GM21526 (cell line): ENCODE results near the gene POU6F2.

ENCODE experiments used
- ATAC-seq: cut with Tn5 transposase; IDR thresholded peaks from one replicate; pipeline ENCODE4 v1.9.1; 2021; ENCODE audit warnings: moderate library complexity; ENCODE audit not compliant: unreplicated experiment, low FRiP score

The POU6F2 gene

GRCh38 chr7:39240864-39241263, 263.2 kb downstream of the POU6F2 start:
- ATAC-seq: no peak

DNA sequence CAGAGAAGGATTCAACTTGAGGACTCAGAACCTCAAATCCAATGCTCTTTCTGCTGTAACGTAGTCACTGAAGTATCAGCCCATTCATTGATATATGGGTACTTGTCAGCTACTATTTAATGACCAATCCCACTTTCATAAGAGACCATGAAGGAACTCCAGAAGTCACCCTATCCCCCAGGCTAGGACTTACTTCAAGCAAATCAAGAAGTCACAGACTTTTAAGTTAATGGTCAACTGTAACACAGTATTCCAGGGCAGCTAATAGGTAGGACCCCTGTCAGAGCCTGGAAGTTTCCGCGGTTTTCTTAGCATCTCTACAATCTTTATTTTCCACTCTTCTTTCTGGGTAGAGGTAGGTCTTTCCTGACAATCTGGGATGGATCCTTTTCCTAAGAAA, 269.9 kb downstream of the POU6F2 start:
- ATAC-seq: no peak

GRCh38 chr7:39248041-39248691, 270.5 kb downstream of the POU6F2 start:
- ATAC-seq: no peak

DNA sequence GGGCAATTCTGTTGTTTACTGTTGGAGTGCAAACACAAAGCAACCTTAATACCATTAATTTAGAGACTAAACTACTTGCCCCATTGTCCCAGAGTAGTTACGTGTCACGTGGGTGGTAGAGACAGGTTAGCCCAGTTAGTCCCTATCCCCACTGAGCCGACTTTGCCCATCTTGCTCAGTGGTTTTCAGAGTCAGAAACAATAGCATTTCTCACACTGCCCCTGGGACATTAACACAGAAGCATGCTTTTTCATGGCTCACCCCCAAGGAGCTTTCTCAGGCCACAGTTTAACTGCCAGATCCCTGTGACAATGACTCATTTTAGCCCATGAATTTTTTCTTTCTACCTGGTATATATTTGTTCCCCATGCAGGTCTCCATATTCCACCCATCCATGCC, 271.0 kb downstream of the POU6F2 start:
- no peak for ATAC-seq

DNA sequence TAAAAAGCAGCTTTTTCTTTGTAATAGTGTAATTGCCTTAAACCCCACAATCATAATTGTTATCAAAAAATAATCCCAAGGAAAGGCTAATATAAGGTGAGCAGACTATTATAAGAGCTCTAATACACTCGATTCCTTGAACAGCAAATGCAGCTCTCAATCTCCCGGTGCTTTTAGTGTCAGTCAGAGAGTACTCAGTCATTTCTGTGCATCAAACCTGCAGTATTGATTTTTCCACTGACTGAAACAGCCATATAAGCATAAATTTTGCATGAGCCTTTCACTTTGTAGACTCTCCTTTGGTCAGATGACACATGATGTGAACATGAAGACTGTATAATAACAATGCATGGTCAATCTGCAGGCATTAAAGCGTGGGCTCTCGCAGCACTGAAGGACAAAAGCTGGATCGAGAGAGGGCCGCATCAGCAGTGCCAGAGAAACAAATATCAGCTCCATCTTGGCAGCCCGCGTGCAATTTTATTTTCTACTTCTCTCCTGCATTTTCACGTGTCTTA, 272.0 kb downstream of the POU6F2 start:
- ATAC-seq: no peak

DNA sequence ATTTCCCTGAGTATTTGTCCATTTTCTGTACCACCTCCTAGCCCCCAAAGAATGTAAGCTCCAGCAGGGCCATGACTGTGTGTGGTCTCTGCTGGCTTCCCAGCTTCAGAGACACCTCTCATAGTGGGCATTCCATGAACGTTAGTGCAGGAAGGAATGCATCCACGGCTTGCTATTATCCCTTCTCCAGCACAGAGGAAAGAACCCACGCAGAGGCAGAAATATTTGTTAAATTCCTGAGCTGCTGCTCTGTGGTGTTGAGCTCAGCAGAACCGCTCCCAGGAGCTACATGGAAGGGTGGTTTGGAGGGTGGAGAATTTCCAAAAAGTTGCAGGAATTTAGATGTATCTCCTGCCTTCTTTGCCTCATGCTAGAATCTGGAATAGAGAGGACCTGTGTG, 275.2 kb downstream of the POU6F2 start:
- no peak for ATAC-seq

DNA sequence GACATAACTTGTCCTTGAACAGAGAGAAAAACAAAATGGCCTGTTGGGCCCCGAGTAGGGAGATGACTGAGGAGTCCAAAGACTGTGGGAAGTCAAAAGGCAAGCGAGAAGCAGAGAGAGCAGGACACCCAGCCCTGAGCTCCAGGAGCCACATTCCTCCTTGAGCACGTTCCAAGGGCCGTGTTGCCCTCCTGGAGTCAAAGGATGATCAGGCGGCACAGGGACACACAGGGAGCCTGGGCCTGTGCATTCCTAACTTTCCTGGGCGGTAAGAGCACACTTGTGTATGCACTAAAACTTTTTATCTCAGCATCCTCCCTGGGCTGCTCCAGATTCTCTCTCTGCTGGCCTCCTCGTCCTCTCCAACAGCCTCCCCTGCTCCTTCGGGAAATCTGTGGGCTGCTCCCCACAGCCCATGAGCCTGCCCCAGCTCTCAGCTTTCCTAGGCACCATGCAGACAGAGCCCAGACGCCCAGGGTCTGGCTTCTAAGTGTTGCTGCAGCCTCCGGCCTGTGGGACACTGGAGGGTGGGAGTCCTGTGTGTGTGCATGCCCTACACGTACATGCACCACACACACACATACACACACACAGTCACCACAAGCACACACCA, 281.8 kb downstream of the POU6F2 start:
- ATAC-seq: no peak

DNA sequence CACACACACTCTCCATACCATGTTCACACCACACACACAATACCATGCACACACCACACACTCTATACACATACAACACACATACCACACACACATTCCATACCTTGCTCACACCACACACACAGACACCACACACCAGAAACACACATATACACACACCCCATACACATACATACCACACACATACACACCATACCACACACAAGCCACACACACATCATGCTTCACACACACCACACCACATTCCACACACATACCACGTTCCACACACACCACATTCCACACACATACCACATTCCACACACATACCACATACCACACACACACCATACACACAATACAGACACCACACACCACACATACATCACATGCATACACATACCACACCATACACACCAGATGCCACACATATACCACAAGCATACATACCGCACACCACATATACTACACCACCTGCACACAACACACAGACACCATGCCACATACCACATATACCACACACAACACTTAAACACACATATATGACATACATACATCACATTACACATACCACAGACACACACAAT, 282.7 kb downstream of the POU6F2 start:
- ATAC-seq: no peak

DNA sequence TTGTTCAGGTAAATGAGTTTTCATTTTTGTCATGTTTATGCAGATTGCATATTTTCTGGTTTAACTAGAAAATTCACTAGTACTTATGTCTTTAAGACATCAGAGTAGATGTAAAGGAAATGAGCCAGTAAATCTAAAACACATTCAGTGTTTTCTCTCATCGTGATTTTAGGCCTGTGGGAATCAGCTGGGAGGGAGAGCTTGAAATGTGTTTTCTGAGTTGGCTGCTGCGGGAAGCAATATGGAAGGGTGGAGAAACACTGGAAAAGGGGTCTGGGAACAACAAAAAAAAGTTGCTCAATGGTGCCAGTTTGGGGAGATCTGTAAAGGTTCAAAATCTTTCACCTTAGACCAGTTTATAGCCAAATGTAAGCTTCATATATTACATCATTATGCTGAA, 284.1 kb downstream of the POU6F2 start:
- ATAC-seq: no peak

DNA sequence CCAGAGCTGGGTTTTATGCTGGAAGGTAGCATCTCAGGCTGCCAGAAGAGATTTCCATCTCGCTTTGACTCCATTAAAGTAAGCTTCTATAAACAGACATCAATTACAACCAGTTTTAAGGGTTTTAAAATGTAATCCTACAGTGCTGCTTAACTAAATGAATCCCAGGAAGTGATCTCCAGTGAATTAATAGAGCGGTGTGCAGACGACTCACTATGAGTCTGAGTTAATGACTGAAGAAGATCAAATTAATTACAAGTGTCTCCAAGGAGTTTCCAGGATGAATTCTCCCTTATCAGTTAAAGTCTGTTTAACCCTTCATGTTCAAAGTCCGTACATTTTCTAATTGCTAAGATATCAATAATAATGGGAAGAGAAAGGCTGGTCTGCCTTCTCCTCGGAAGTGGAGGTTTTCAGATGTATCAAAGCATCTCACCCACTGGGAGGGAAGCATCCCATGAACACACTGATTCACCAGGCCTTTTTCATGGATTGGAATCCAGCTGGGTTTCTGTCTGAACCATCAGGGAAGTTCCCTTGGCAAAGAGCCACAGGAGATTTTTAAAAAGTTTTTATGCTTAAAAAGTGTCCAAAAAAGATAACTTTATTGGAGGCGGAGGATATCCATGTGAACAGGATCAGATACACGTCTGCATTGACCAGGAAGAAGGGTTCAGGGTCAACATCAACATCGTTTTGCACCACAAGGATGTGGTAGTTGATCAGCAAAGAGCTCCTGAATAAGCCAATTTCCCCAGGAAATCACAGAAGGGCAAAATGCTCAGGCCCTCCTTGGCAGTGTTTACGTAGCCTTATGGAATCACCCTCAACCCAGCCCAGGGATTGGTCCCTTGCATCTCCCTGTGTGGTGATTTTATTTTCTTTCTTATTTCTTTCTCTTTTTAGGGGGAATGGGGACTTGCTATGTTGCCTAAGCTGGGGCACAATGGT, 288.2 kb downstream of the POU6F2 start:
- no peak for ATAC-seq

- ATAC-seq: no peak
These were observed 291.3 kb downstream of the POU6F2 start for GRCh38 chr7:39269034-39269433.

DNA sequence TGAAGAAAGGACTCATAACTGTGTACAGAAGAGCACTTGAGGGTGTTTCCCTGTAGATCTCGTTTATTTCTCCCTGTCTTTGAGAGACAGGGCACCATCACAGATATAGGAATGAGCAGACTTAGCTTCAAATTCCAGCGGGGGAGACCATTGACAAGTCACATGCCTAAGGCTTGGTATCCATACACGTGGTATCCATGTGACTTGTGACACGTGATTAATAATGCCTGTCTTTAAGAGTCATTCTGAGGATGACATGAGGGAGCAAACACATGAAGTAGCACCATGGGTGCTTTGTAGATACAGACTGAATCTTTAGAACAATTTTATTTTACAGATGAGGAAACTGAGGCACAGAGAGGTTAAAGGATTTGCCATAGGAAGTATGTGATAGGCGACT, 292.3 kb downstream of the POU6F2 start:
- ATAC-seq: no peak

GRCh38 chr7:39271402-39271801, 293.7 kb downstream of the POU6F2 start:
- no peak for ATAC-seq

GRCh38 chr7:39272111-39272510, 294.4 kb downstream of the POU6F2 start:
- ATAC-seq: no peak

- ATAC-seq: no peak
These were observed 295.0 kb downstream of the POU6F2 start for GRCh38 chr7:39272691-39273090.

- ATAC-seq: no peak
These were observed 302.6 kb downstream of the POU6F2 start for GRCh38 chr7:39280337-39280736.

DNA sequence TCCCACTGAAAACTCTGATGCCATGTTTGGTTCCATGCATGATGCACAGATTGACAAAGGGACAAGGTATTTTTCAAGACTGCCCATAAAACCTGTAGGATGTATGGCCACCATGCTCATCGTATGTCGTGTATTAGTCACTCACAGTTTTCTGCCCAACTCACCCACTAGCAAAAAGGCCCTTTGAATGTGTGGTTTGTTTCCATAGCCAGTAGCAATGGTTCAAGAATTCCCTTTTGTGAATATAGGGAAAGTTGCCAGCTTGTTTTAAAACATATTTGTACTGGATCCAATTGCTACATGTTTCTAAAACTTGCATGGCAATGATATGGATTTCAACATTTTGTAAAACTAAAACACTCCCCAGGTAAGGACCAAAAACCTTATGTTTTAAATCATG, 307.5 kb downstream of the POU6F2 start:
- no peak for ATAC-seq

DNA sequence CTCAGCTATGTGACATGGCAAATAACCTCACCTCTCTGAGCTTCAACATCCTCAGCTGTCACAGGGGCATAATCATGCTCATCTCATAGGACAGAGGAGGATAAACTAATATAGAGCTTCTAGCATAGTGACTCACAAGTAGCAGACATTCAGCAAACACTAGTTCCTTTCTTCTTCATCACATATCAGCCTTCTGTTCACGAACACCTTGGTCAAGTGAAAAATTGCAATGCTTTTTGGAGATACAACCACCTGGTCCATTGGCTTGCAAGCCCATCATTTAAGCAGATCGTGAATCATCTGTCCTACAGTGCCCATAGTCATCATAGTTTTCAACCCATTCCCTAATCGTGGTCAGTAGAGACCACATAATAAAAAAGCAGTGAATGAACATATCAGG, 310.6 kb downstream of the POU6F2 start:
- ATAC-seq: no peak

GRCh38 chr7:39291628-39292410, 314.1 kb downstream of the POU6F2 start:
- ATAC-seq: no peak
